Measurements from ENCODE around the gene SPAG7.

DNA sequence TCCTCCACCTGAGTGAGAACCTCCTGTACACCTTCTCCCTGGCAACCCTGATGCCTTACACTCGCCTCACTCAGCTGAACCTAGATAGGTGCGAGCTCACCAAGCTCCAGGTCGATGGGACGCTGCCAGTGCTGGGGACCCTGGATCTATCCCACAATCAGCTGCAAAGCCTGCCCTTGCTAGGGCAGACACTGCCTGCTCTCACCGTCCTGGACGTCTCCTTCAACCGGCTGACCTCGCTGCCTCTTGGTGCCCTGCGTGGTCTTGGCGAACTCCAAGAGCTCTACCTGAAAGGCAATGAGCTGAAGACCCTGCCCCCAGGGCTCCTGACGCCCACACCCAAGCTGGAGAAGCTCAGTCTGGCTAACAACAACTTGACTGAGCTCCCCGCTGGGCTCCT lies 34.9 kb downstream of the SPAG7 start:
- TF ChIP-seq, protein P1, sequence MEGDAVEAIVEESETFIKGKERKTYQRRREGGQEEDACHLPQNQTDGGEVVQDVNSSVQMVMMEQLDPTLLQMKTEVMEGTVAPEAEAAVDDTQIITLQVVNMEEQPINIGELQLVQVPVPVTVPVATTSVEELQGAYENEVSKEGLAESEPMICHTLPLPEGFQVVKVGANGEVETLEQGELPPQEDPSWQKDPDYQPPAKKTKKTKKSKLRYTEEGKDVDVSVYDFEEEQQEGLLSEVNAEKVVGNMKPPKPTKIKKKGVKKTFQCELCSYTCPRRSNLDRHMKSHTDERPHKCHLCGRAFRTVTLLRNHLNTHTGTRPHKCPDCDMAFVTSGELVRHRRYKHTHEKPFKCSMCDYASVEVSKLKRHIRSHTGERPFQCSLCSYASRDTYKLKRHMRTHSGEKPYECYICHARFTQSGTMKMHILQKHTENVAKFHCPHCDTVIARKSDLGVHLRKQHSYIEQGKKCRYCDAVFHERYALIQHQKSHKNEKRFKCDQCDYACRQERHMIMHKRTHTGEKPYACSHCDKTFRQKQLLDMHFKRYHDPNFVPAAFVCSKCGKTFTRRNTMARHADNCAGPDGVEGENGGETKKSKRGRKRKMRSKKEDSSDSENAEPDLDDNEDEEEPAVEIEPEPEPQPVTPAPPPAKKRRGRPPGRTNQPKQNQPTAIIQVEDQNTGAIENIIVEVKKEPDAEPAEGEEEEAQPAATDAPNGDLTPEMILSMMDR (conservative IDR thresholded peaks at IDR 0.05; ENCODE audit: low read length) = no peak
- TF ChIP-seq EZH2phosphoT487 (IDR thresholded peaks at IDR 0.05; ENCODE audit: borderline replicate concordance, low read depth, low read length) = no peak
